SK-N-SH treated with all-trans-retinoic acid at 6 μM for 48 hours (cell line): Measurements from ENCODE around the gene BPI.

ENCODE experiments used
- ATAC-seq: fragments of 200-7000 bp; cut with Tn5 transposase; 3 replicates; pipeline ENCODE4 v1.9.1; 2020; ENCODE audit warnings: mild to moderate bottlenecking, moderate library complexity
- ARNTL ChIP-seq: fragments of 450-650 bp; formaldehyde crosslinking; IDR thresholded peaks from 2 replicates; pipeline ENCODE4 v1.5.0; 2020; ENCODE audit warnings: low read depth, mild to moderate bottlenecking, moderate library complexity, borderline replicate concordance
- BACH2 ChIP-seq: fragments of 250-450 bp; sonication (Bioruptor Pico); IDR thresholded peaks from 2 replicates; pipeline ENCODE4 v1.9.0; 2021; ENCODE audit warnings: mild to moderate bottlenecking, borderline replicate concordance
- CSDC2 ChIP-seq: fragments of 250-450 bp; sonication (Bioruptor Pico); IDR thresholded peaks from 2 replicates; pipeline ENCODE4 v1.5.0; 2020; ENCODE audit warnings: mild to moderate bottlenecking, moderate library complexity
- ESRRG ChIP-seq: fragments of 250-450 bp; sonication (Bioruptor Pico); IDR thresholded peaks from 2 replicates; pipeline ENCODE4 v1.6.1; 2021; ENCODE audit warnings: mild to moderate bottlenecking
- GLIS3 ChIP-seq: fragments of 250-450 bp; sonication (Bioruptor Pico); IDR thresholded peaks from 2 replicates; pipeline ENCODE4 v1.5.0; 2020; ENCODE audit warnings: mild to moderate bottlenecking, moderate library complexity
- ISL1 ChIP-seq: fragments of 250-450 bp; sonication (Bioruptor Pico); IDR thresholded peaks from 2 replicates; pipeline ENCODE4 v2.1.2; 2022; ENCODE audit warnings: mild to moderate bottlenecking, moderate library complexity
- PPARA ChIP-seq: fragments of 250-450 bp; sonication (Bioruptor Pico); IDR thresholded peaks from 2 replicates; pipeline ENCODE4 v1.5.0; 2020; ENCODE audit warnings: mild to moderate bottlenecking, borderline replicate concordance
- RARB ChIP-seq: fragments of 250-450 bp; sonication (Bioruptor Pico); IDR thresholded peaks from 2 replicates; pipeline ENCODE4 v1.8.0; 2021; ENCODE audit warnings: mild to moderate bottlenecking, moderate library complexity
- SNAI2 ChIP-seq: fragments of 250-450 bp; sonication (Bioruptor Pico); IDR thresholded peaks from 2 replicates; pipeline ENCODE4 v1.5.0; 2020; ENCODE audit warnings: mild to moderate bottlenecking, moderate library complexity
- TCF4 ChIP-seq: fragments of 250-450 bp; sonication (Bioruptor Pico); IDR thresholded peaks from 2 replicates; pipeline ENCODE4 v1.8.0; 2021; ENCODE audit warnings: mild to moderate bottlenecking, moderate library complexity, borderline replicate concordance
- TOX ChIP-seq: fragments of 250-450 bp; sonication (Bioruptor Pico); IDR thresholded peaks from 2 replicates; pipeline ENCODE4 v1.8.0; 2021; ENCODE audit warnings: mild to moderate bottlenecking, moderate library complexity, borderline replicate concordance
- ZFP3 ChIP-seq: fragments of 250-450 bp; sonication (Bioruptor Pico); IDR thresholded peaks from 2 replicates; pipeline ENCODE4 v1.5.0; 2020; ENCODE audit warnings: mild to moderate bottlenecking, moderate library complexity
- ZFP30 ChIP-seq: fragments of 450-650 bp; formaldehyde crosslinking; IDR thresholded peaks from 2 replicates; pipeline ENCODE4 v1.5.0; 2022; ENCODE audit warnings: mild to moderate bottlenecking, moderate library complexity
- ZNF8 ChIP-seq: fragments of 450-650 bp; formaldehyde crosslinking; IDR thresholded peaks from 2 replicates; pipeline ENCODE4 v1.5.0; 2020; ENCODE audit warnings: mild to moderate bottlenecking, moderate library complexity
- TF ChIP-seq, protein P1 (sequence below): fragments of 250-450 bp; sonication (Bioruptor Pico); IDR thresholded peaks from 2 replicates; pipeline ENCODE4 v1.5.0; 2020; ENCODE audit warnings: mild to moderate bottlenecking, moderate library complexity
- TF ChIP-seq, protein P2 (sequence below): fragments of 250-450 bp; sonication (Bioruptor Pico); IDR thresholded peaks from 2 replicates; pipeline ENCODE4 v1.5.1; 2021; ENCODE audit warnings: mild to moderate bottlenecking, moderate library complexity
- TF ChIP-seq, protein P3 (sequence below): fragments of 250-450 bp; sonication (Bioruptor Pico); IDR thresholded peaks from 2 replicates; pipeline ENCODE4 v1.8.0; 2021; ENCODE audit warnings: low read depth, mild to moderate bottlenecking, moderate library complexity, borderline replicate concordance
- TF ChIP-seq, protein P4 (sequence below): fragments of 250-450 bp; sonication (Bioruptor Pico); IDR thresholded peaks from 2 replicates; pipeline ENCODE4 v1.5.1; 2020; ENCODE audit warnings: low read depth, mild to moderate bottlenecking, moderate library complexity
- TF ChIP-seq, protein P5 (sequence below): fragments of 250-450 bp; sonication (Bioruptor Pico); IDR thresholded peaks from 2 replicates; pipeline ENCODE4 v1.8.0; 2020; ENCODE audit warnings: mild to moderate bottlenecking, moderate library complexity, borderline replicate concordance

BPI gene

DNA sequence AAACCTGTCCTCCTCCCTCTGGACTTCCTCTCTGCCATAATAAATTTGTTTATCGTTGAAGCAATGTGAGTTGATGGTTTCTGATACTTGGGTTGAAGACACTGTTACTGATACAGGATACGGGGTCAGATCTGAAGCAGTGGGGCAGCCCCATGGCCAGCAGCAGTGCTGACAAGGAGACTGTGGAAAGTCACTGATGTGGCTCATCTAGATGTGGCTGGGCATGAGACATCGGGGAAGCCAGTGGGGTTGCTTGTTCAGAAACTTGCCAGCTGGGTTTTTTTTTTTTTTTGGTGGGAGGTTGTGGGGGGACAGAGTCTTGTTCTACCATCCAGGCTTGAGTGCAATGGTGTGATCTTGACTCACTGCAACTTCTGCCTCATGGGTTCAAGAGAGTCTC lies 2.6 kb upstream of the BPI start:
- no peak for TF ChIP-seq ZNF8 (CRISPR knock-in tag)
- TF ChIP-seq, protein P1, sequence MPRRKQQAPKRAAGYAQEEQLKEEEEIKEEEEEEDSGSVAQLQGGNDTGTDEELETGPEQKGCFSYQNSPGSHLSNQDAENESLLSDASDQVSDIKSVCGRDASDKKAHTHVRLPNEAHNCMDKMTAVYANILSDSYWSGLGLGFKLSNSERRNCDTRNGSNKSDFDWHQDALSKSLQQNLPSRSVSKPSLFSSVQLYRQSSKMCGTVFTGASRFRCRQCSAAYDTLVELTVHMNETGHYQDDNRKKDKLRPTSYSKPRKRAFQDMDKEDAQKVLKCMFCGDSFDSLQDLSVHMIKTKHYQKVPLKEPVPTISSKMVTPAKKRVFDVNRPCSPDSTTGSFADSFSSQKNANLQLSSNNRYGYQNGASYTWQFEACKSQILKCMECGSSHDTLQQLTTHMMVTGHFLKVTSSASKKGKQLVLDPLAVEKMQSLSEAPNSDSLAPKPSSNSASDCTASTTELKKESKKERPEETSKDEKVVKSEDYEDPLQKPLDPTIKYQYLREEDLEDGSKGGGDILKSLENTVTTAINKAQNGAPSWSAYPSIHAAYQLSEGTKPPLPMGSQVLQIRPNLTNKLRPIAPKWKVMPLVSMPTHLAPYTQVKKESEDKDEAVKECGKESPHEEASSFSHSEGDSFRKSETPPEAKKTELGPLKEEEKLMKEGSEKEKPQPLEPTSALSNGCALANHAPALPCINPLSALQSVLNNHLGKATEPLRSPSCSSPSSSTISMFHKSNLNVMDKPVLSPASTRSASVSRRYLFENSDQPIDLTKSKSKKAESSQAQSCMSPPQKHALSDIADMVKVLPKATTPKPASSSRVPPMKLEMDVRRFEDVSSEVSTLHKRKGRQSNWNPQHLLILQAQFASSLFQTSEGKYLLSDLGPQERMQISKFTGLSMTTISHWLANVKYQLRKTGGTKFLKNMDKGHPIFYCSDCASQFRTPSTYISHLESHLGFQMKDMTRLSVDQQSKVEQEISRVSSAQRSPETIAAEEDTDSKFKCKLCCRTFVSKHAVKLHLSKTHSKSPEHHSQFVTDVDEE, result no peak
- no peak for TF ChIP-seq GLIS3 (CRISPR knock-in tag)
- no peak for TF ChIP-seq TOX (CRISPR knock-in tag)
- no peak for TF ChIP-seq ZFP30 (CRISPR knock-in tag)
- no peak for TF ChIP-seq SNAI2
- no peak for TF ChIP-seq BACH2 (CRISPR knock-in tag)
- TF ChIP-seq ISL1 (CRISPR knock-in tag), result no peak
- TF ChIP-seq, protein P2, sequence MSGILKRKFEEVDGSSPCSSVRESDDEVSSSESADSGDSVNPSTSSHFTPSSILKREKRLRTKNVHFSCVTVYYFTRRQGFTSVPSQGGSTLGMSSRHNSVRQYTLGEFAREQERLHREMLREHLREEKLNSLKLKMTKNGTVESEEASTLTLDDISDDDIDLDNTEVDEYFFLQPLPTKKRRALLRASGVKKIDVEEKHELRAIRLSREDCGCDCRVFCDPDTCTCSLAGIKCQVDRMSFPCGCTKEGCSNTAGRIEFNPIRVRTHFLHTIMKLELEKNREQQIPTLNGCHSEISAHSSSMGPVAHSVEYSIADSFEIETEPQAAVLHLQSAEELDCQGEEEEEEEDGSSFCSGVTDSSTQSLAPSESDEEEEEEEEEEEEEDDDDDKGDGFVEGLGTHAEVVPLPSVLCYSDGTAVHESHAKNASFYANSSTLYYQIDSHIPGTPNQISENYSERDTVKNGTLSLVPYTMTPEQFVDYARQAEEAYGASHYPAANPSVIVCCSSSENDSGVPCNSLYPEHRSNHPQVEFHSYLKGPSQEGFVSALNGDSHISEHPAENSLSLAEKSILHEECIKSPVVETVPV (CRISPR knock-in tag), result no peak
- no peak for TF ChIP-seq ARNTL
- no peak for ATAC-seq

DNA sequence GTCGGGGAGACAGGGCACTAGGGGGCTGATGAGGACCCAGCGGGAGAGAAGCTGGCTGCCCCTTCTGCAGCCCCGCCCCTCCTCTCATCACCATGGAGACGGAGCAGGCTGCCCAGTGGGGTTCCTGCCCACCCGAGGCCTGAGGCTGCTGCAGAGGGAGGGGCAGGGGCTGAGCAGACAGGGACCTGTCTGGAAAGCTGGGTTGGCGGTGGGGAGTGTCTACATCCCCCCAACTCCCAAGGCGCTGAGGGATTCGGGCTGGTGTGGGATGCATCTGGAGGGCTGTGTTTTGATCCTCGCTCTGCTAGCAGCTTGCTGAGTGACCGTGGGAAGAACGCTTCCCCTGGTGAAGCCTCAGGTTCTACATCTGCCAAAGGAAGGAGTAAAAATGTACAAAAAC lies 1.2 kb upstream of the BPI start:
- TF ChIP-seq, protein P2 (CRISPR knock-in tag), result no peak
- TF ChIP-seq, protein P3, sequence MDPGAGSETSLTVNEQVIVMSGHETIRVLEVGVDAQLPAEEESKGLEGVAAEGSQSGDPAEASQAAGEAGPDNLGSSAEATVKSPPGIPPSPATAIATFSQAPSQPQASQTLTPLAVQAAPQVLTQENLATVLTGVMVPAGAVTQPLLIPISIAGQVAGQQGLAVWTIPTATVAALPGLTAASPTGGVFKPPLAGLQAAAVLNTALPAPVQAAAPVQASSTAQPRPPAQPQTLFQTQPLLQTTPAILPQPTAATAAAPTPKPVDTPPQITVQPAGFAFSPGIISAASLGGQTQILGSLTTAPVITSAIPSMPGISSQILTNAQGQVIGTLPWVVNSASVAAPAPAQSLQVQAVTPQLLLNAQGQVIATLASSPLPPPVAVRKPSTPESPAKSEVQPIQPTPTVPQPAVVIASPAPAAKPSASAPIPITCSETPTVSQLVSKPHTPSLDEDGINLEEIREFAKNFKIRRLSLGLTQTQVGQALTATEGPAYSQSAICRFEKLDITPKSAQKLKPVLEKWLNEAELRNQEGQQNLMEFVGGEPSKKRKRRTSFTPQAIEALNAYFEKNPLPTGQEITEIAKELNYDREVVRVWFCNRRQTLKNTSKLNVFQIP (CRISPR knock-in tag), result no peak
- TF ChIP-seq ZNF8 (CRISPR knock-in tag) (no peak), PPARA (CRISPR knock-in tag) (no peak), TCF4 (no peak), ARNTL (no peak), CSDC2 (CRISPR knock-in tag) (no peak), BACH2 (CRISPR knock-in tag) (no peak), RARB (CRISPR knock-in tag) (no peak), ESRRG (CRISPR knock-in tag) (no peak), TOX (CRISPR knock-in tag) (no peak)
- TF ChIP-seq, protein P4, sequence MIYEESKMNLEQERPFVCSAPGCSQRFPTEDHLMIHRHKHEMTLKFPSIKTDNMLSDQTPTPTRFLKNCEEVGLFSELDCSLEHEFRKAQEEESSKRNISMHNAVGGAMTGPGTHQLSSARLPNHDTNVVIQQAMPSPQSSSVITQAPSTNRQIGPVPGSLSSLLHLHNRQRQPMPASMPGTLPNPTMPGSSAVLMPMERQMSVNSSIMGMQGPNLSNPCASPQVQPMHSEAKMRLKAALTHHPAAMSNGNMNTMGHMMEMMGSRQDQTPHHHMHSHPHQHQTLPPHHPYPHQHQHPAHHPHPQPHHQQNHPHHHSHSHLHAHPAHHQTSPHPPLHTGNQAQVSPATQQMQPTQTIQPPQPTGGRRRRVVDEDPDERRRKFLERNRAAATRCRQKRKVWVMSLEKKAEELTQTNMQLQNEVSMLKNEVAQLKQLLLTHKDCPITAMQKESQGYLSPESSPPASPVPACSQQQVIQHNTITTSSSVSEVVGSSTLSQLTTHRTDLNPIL, result no peak
- TF ChIP-seq, all 23 proteins: peak for 0
- no peak for ATAC-seq

DNA sequence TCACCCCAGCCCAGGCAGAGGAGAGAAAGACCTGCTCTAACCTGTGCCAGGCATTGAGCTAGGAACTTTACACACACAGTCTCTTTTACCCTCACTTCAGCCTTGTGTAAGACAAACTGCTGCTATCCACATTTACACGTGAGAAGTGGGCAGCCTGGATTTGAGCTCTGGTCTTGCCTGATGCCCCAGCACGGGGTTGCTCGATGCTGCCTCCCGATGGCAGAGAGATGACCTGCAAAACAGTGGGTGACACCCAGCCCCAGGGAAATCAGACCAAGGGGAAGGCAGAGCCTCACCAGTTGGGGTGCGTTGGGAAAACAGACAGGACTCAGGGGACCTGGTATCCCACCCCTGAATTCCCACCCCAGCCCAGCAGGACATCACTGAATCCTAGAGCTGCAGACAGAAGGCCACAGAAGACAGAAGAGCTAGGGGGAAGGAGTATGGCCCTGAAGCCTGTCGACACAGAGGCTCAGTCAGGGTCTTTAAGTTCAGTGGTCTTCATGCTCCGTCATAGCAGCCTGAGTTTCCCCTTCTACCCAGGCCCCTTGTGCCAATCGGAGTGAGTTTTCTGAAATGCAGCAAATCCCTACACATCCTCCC lies 990 bp downstream of the BPI start:
- ATAC-seq, result peak; percentile 76
- TF ChIP-seq TCF4 (no peak), RARB (CRISPR knock-in tag) (no peak), SNAI2 (no peak), ZFP3 (CRISPR knock-in tag) (no peak)
- TF ChIP-seq, protein P5, sequence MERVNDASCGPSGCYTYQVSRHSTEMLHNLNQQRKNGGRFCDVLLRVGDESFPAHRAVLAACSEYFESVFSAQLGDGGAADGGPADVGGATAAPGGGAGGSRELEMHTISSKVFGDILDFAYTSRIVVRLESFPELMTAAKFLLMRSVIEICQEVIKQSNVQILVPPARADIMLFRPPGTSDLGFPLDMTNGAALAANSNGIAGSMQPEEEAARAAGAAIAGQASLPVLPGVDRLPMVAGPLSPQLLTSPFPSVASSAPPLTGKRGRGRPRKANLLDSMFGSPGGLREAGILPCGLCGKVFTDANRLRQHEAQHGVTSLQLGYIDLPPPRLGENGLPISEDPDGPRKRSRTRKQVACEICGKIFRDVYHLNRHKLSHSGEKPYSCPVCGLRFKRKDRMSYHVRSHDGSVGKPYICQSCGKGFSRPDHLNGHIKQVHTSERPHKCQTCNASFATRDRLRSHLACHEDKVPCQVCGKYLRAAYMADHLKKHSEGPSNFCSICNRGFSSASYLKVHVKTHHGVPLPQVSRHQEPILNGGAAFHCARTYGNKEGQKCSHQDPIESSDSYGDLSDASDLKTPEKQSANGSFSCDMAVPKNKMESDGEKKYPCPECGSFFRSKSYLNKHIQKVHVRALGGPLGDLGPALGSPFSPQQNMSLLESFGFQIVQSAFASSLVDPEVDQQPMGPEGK (CRISPR knock-in tag), result no peak
